ENCODE results near the gene CFD. TPM values are rescaled to one million over a fixed set of nuclear protein-coding genes. Genes with fewer than 3 reads are reported as not detected.
"Not testable (repeated sequence)": the region's sequence is repeated elsewhere in the genome, so short reads cannot be mapped to it uniquely, and the experiment has no call there.

Gene CFD
- total RNA-seq, 2 donors from 2014 or later, result 1.9 to 5.3 TPM

DNA sequence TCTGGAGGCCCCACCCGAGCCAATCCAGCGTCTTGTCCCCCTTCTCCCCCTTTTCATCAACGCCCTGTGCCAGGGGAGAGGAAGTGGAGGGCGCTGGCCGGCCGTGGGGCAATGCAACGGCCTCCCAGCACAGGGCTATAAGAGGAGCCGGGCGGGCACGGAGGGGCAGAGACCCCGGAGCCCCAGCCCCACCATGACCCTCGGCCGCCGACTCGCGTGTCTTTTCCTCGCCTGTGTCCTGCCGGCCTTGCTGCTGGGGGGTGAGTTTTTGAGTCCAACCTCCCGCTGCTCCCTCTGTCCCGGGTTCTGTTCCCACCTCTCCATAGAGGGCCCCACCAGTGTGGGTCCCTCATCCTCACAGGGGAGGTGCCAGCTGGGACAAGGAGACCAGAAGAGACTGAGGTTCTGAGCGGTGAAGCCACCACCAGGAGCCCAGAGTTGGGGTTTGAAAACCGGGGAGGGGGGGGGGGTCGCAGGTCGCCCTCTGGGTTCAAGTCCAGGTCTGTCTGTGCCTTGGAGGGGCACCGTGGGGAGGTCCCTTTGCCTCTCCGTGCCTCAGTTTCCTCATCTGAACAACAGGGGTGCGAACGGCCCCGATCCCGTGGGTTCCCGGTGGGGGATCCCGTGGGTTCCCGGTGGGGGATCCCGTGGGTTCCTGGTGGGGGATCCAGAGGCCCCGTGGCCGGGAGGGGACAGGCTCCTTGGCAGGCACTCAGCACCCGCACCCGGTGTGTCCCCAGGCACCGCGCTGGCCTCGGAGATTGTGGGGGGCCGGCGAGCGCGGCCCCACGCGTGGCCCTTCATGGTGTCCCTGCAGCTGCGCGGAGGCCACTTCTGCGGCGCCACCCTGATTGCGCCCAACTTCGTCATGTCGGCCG lies 7.1 kb upstream of the CFD start, which contains the start of gene ELANE:
Gene ELANE, plus strand, starts transcription at position 168 of the 878 bp plus-strand sequence. Its CDS starts 26 bp downstream, at position 194.
- Mint-ChIP-seq H3K27me3 (peaks cover 7% of the 10 kb centered on the region), H3K27ac (no peak within 1 kb of the TSS), H3K4me3 (no peak within 1 kb of the TSS), H3K36me3 (ENCODE audit: low read depth) (peaks cover under 1% of the 10 kb centered on the region), H3K4me1 (peaks cover 3% of the 10 kb centered on the region)
- ATAC-seq (no peak), DNase-seq (no peak)
- no peaks in the 10 kb centered on the region for H3K9me3 ChIP-seq (ENCODE audit: control insufficient read depth, low read length, poor library complexity, severe bottlenecking)

DNA sequence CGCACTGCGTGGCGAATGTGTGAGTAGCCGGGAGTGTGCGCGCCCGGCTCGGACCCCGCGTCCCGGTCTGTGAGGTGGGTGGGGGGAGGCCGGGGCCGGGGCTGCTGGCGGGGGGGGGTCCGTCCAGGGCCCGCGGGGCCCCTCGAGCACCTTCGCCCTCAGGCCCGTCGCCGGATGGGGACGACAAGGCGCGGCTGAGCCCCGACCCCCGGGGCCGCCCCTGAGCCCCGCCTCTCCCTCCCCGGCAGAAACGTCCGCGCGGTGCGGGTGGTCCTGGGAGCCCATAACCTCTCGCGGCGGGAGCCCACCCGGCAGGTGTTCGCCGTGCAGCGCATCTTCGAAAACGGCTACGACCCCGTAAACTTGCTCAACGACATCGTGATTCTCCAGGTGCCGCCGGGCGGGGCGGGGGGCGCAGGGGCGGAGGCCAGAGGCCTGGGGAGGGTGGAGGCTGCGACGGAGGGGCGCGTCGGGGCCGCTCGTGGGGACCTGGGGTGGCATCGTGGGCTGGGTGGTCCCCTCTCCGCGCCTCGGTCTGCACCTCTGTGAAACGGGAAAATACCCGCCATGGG lies 6.4 kb upstream of the CFD start:
- Mint-ChIP-seq H3K36me3 (ENCODE audit: low read depth) (no peaks in the 10 kb centered on the region), H3K27ac (no peak overlapping the region), H3K27me3 (peaks cover 5% of the 10 kb centered on the region), H3K4me3 (no peak overlapping the region), H3K4me1 (peaks cover 3% of the 10 kb centered on the region)
- ATAC-seq, result no peak
- H3K9me3 ChIP-seq (ENCODE audit: control insufficient read depth, low read length, poor library complexity, severe bottlenecking), result no peaks in the 10 kb centered on the region
- no peak for DNase-seq

DNA sequence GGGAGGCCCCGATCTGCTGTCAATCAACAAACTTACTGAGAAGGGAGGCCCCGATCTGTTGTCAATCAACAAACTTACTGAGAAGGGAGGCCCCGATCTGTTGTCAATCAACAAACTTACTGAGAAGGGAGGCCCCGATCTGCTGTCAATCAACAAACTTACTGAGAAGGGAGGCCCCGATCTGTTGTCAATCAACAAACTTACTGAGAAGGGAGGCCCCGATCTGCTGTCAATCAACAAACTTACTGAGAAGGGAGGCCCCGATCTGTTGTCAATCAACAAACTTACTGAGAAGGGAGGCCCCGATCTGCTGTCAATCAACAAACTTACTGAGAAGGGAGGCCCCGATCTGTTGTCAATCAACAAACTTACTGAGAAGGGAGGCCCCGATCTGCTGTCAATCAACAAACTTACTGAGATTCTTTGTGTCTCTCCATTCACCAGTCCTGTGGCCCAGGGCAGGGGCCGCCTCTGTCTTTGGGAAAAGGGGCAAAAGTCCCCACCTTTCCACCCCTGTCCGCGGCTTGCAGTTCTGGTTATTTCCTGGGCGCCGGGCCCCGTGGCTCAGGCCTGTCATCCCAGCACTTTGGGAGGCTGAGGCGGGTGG lies 5.7 kb upstream of the CFD start:
- not testable (repeated sequence) for H3K9me3 ChIP-seq (ENCODE audit: control insufficient read depth, low read length, poor library complexity, severe bottlenecking); H3K36me3 Mint-ChIP-seq (ENCODE audit: low read depth); H3K27ac Mint-ChIP-seq; H3K4me3 Mint-ChIP-seq; ATAC-seq; H3K4me1 Mint-ChIP-seq; H3K27me3 Mint-ChIP-seq; DNase-seq

DNA sequence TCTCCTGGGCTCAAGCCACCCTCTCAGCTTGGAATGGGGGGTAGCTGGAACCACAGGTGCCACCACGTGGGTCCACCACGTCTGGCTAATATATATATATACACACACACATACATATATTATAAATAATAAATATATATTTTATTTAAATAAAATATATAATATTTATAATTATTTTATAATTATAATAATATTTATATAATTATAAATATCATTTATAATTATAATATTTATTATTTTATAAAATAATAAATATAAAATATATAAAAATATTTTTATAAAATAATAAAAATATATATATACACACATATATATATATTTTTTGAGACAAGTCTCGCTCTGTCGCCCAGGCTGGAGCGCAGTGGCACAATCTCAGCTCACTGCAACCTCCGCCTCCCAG lies 4.9 kb upstream of the CFD start:
- ATAC-seq (no peak), DNase-seq (no peak)
- H3K27ac Mint-ChIP-seq, result no peak overlapping the region
- H3K27me3 Mint-ChIP-seq, result peaks cover 3% of the 10 kb centered on the region
- H3K4me1 Mint-ChIP-seq, result peaks cover 3% of the 10 kb centered on the region
- H3K36me3 Mint-ChIP-seq (ENCODE audit: low read depth), result no peaks in the 10 kb centered on the region
- no peaks in the 10 kb centered on the region for H3K9me3 ChIP-seq (ENCODE audit: control insufficient read depth, low read length, poor library complexity, severe bottlenecking)
- H3K4me3 Mint-ChIP-seq, result no peak overlapping the region

DNA sequence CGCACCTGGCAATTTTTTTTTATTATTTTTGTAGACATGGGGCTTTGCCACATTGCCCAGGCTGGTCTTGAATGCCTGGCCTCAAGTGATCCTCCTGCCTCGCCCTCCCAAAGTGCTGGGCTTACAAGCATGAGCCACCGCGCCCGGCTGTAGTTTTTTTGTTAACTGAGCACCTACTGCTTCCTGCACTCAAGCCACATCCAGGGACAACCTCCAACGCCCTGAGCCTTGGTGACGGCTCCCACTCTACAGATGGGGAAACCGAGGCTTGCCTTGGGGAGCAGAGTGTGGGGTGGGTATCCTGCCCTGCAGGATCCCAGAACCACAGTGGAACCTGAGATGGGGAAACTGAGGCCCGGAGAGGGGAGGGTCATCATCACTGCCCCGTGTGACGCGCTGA lies 4.3 kb upstream of the CFD start:
- peaks cover 3% of the 10 kb centered on the region for H3K4me1 Mint-ChIP-seq
- no peaks in the 10 kb centered on the region for H3K9me3 ChIP-seq (ENCODE audit: control insufficient read depth, low read length, poor library complexity, severe bottlenecking)
- ATAC-seq (no peak), DNase-seq (no peak)
- H3K27me3 Mint-ChIP-seq, result no peaks in the 10 kb centered on the region
- H3K27ac Mint-ChIP-seq, result no peak overlapping the region
- no peaks in the 10 kb centered on the region for H3K36me3 Mint-ChIP-seq (ENCODE audit: low read depth)
- H3K4me3 Mint-ChIP-seq, result no peak overlapping the region

DNA sequence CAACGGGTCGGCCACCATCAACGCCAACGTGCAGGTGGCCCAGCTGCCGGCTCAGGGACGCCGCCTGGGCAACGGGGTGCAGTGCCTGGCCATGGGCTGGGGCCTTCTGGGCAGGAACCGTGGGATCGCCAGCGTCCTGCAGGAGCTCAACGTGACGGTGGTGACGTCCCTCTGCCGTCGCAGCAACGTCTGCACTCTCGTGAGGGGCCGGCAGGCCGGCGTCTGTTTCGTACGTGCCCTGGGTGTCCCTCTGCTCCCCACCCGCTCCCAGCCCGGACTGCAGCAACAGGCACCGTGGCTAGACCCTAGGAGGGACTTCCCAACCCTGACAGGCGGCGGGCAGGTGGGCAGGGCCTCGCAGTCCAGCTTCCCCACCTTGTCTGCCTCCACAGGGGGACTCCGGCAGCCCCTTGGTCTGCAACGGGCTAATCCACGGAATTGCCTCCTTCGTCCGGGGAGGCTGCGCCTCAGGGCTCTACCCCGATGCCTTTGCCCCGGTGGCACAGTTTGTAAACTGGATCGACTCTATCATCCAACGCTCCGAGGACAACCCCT lies 3.8 kb upstream of the CFD start:
- Mint-ChIP-seq H3K27me3 (no peaks in the 10 kb centered on the region), H3K27ac (no peak overlapping the region), H3K4me1 (peaks cover 3% of the 10 kb centered on the region), H3K36me3 (ENCODE audit: low read depth) (no peaks in the 10 kb centered on the region), H3K4me3 (no peak overlapping the region)
- H3K9me3 ChIP-seq (ENCODE audit: control insufficient read depth, low read length, poor library complexity, severe bottlenecking), result no peaks in the 10 kb centered on the region
- DNase-seq (no peak), ATAC-seq (no peak)

DNA sequence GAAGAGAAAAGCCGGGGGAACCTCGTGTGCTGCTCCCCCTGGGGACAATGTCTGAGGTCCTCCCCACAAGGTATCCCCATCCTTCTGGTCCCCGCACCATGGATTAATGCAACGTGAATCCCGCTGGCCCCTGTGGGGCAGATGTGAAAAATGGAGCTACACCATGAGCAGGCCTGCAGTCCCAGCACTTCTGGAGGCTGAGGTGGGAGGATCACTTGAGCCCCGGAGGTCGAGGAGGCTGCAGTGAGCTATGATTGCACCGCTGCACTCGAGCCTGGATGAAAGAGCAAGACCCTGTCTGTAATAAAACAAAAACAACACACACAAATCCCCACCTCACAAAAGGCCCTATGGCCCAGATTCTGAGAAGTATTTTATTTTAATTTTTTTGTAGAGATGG lies 1.2 kb upstream of the CFD start:
- no peaks in the 10 kb centered on the region for H3K9me3 ChIP-seq (ENCODE audit: control insufficient read depth, low read length, poor library complexity, severe bottlenecking)
- H3K4me3 Mint-ChIP-seq, result no peak overlapping the region
- peak overlapping the region; percentile 81 for H3K27ac Mint-ChIP-seq
- H3K4me1 Mint-ChIP-seq, result peaks cover 10% of the 10 kb centered on the region
- no peaks in the 10 kb centered on the region for H3K36me3 Mint-ChIP-seq (ENCODE audit: low read depth)
- no peak for ATAC-seq
- DNase-seq, result no peak
- no peaks in the 10 kb centered on the region for H3K27me3 Mint-ChIP-seq

DNA sequence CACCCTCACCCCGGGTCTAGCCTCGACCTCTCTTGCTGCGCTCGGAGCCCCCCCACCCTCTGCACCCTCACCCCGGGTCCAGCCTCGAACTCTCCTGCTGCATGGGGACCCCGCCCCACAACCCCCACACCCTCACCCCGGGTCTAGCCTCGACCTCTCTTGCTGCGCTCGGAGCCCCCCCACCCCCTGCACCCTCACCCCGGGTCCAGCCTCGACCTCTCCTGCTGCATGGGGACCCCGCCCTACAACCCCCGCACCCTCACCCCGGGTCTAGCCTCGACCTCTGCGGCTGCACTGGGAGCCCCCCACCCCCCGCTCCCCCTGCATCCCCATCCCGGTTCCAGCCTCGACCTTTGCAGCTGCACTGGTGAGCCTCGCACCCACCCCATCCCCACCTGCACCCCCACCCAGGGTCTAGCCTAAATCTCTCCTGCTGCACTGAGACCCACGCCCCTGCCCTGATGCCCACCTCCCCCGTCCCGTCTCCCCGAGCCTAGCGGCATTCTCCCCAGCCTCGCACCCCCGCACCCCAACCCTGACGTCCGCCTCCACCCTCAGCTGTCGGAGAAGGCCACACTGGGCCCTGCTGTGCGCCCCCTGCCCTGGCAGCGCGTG lies 1.8 kb downstream of the CFD start:
- H3K27me3 Mint-ChIP-seq, result no peaks in the 10 kb centered on the region
- DNase-seq (no peak), ATAC-seq (no peak)
- H3K4me3 Mint-ChIP-seq, result peak overlapping the region; percentile 81
- peaks cover 13% of the 10 kb centered on the region for H3K4me1 Mint-ChIP-seq
- H3K9me3 ChIP-seq (ENCODE audit: control insufficient read depth, low read length, poor library complexity, severe bottlenecking), result no peaks in the 10 kb centered on the region
- H3K36me3 Mint-ChIP-seq (ENCODE audit: low read depth), result no peaks in the 10 kb centered on the region
- no peak overlapping the region for H3K27ac Mint-ChIP-seq

DNA sequence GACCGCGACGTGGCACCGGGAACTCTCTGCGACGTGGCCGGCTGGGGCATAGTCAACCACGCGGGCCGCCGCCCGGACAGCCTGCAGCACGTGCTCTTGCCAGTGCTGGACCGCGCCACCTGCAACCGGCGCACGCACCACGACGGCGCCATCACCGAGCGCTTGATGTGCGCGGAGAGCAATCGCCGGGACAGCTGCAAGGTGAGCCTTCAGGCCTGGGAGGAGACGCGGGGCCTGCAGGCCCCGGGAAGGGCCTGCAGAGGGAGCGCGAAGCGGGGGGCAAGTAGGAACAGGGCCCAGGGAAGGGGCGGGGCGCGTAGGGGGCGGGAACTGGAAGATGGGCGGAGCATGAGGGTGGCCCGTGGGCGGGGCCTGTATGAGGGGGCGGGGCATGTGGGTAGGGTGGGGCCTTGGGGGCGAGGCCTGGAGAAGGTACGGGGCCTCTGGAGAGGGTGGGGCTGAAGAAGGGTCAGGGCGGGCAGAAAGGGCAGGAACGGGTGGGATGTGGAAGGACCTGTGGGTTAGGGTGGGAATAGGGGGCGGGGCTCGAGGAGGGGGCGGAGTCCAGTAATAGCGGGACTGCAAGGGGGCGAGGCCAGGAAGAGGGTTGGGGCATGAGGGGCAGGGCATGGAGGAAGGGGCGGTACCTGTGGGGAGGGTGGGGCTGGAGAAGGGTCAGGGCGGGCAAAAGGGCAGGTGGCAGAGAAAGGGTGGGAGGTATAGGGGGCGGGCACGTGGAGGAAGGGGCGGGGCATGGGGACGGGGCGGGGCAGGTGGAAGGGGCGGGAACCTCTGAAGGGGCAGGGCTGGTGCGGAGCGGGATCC lies 2.5 kb downstream of the CFD start:
- Mint-ChIP-seq H3K4me1 (peaks cover 12% of the 10 kb centered on the region), H3K27ac (peak overlapping the region; percentile 91), H3K36me3 (ENCODE audit: low read depth) (no peaks in the 10 kb centered on the region), H3K4me3 (peak overlapping the region; percentile 81), H3K27me3 (no peaks in the 10 kb centered on the region)
- ATAC-seq (peak; percentile 43), DNase-seq (peak; percentile 48 to 64 (median 64))
- H3K9me3 ChIP-seq (ENCODE audit: control insufficient read depth, low read length, poor library complexity, severe bottlenecking), result no peaks in the 10 kb centered on the region

DNA sequence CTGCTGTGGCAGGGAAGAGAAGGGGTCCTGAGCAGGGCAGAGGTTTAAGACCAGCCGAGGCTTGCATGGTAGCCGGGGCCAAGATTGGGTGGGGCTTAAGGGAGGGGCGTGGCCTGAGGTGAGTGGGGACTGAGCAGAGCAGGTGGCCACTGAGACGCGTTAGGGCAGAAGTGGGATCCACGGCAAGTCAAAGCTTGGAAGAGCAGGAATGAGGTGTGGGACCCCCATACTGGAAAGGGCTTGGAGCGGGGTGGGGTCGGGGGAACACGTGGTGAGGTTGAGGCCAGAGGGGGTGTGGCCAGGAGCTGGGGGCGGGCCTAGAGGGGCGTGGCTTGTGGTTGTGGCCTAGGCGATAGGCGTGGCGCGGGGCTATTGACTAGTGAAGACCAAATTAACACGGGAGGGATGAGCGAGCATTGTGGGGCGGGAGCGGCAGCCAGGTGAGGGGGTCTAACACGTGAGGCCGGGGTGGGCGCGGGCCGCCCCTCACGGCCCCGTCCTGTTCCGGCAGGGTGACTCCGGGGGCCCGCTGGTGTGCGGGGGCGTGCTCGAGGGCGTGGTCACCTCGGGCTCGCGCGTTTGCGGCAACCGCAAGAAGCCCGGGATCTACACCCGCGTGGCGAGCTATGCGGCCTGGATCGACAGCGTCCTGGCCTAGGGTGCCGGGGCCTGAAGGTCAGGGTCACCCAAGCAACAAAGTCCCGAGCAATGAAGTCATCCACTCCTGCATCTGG lies 3.3 kb downstream of the CFD start:
- ATAC-seq, result peak; percentile 66
- H3K4me1 Mint-ChIP-seq, result peaks cover 10% of the 10 kb centered on the region
- no peaks in the 10 kb centered on the region for H3K27me3 Mint-ChIP-seq
- H3K4me3 Mint-ChIP-seq, result peak overlapping the region; percentile 81
- no peaks in the 10 kb centered on the region for H3K36me3 Mint-ChIP-seq (ENCODE audit: low read depth)
- DNase-seq, result peak; percentile 70 to 77 (median 74)
- peak overlapping the region; percentile 91 for H3K27ac Mint-ChIP-seq
- H3K9me3 ChIP-seq (ENCODE audit: control insufficient read depth, low read length, poor library complexity, severe bottlenecking), result no peaks in the 10 kb centered on the region

DNA sequence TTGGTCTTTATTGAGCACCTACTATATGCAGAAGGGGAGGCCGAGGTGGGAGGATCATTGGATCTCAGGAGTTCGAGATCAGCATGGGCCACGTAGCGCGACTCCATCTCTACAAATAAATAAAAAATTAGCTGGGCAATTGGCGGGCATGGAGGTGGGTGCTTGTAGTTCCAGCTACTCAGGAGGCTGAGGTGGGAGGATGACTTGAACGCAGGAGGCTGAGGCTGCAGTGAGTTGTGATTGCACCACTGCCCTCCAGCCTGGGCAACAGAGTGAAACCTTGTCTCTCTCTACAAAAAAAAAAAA lies 3.8 kb downstream of the CFD start:
- Mint-ChIP-seq H3K4me3 (peak overlapping the region; percentile 81), H3K36me3 (ENCODE audit: low read depth) (no peaks in the 10 kb centered on the region), H3K4me1 (peaks cover 10% of the 10 kb centered on the region), H3K27me3 (no peaks in the 10 kb centered on the region), H3K27ac (peak overlapping the region; percentile 91)
- DNase-seq, result no peak
- no peaks in the 10 kb centered on the region for H3K9me3 ChIP-seq (ENCODE audit: control insufficient read depth, low read length, poor library complexity, severe bottlenecking)
- no peak for ATAC-seq

DNA sequence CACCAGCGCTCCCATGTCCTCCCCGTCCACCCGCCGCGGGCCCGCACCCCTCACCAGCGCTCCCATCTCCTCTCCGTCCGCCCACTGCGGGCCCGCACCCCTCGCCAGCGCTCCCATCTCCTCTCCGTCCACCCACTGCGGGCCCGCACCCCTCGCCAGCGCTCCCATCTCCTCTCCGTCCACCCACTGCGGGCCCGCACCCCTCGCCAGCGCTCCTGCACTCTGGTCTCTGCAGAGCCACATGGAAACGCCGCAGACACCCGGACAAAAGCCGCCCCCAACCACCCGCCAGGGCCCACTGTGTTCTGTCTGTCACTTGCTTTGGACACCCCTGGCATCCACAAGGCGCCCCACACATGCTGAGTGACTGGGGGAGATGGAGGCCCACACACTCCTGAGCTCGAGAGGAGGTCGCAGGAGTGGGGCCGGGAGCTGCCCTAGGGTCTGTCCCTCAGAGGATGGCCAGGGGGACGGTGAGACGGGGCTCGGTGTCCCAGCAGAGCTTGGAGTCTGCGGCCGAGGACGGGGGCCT lies 7.4 kb downstream of the CFD start:
- H3K4me3 Mint-ChIP-seq, result no peak overlapping the region
- peaks cover 18% of the 10 kb centered on the region for H3K4me1 Mint-ChIP-seq
- ATAC-seq (no peak), DNase-seq (no peak)
- H3K36me3 Mint-ChIP-seq (ENCODE audit: low read depth), result peaks cover 2% of the 10 kb centered on the region
- peak overlapping the region; percentile 41 for H3K27ac Mint-ChIP-seq
- no peaks in the 10 kb centered on the region for H3K27me3 Mint-ChIP-seq
- H3K9me3 ChIP-seq (ENCODE audit: control insufficient read depth, low read length, poor library complexity, severe bottlenecking), result no peaks in the 10 kb centered on the region

Data from T-helper 17 cell (primary cell).